Trophoblast cell (in vitro differentiated cells and primary cell): ENCODE measurements around the gene ITPRIPL2.

ENCODE experiments used
- DNase-seq, 2 donors: peaks; one replicate each; pipeline ENCODE4 v3.0.0-alpha.2; 2016
- H2AFZ ChIP-seq: 2 replicates; pipeline ENCODE4 v1.6.1; 2013; ENCODE audit warnings: low read length, moderate library complexity, mild to moderate bottlenecking; ENCODE audit not compliant: insufficient read depth, poor library complexity
- H2AK5ac ChIP-seq: 2 replicates; pipeline ENCODE4 v1.6.1; 2013; ENCODE audit warnings: mild to moderate bottlenecking, low read length
- H2BK120ac ChIP-seq: 2 replicates; pipeline ENCODE4 v1.6.1; 2013; ENCODE audit warnings: low read length, mild to moderate bottlenecking, moderate library complexity; ENCODE audit not compliant: insufficient read depth, poor library complexity
- H2BK12ac ChIP-seq: 2 replicates; pipeline ENCODE4 v1.6.1; 2013; ENCODE audit warnings: mild to moderate bottlenecking, low read length, moderate library complexity
- H2BK5ac ChIP-seq: 2 replicates; pipeline ENCODE4 v1.6.1; 2013; ENCODE audit warnings: low read length, low read depth, moderate library complexity, mild to moderate bottlenecking; ENCODE audit not compliant: poor library complexity
- H3K14ac ChIP-seq: 2 replicates; pipeline ENCODE4 v1.6.1; 2013; ENCODE audit warnings: mild to moderate bottlenecking, low read length
- H3K18ac ChIP-seq: 2 replicates; pipeline ENCODE4 v1.6.1; 2013; ENCODE audit warnings: mild to moderate bottlenecking, low read length
- H3K23ac ChIP-seq: 2 replicates; pipeline ENCODE4 v1.6.1; 2013; ENCODE audit warnings: low read length
- H3K27ac ChIP-seq: 2 replicates; pipeline ENCODE4 v1.5.1; 2013; ENCODE audit warnings: low read depth, mild to moderate bottlenecking, inconsistent platforms, low read length, moderate library complexity
- H3K27me3 ChIP-seq: 2 replicates; pipeline ENCODE4 v1.6.1; 2013; ENCODE audit warnings: inconsistent platforms, mild to moderate bottlenecking, low read length, moderate library complexity; ENCODE audit not compliant: insufficient read depth
- H3K36me3 ChIP-seq, 2 experiments: 1 replicate in 1 of 2; 2 replicates in 1 of 2; pipeline ENCODE4 v1.6.1; 2013; ENCODE audit warnings: low read length in 2 of 2, mild to moderate bottlenecking in 2 of 2, moderate library complexity in 1 of 2; ENCODE audit not compliant: insufficient read depth in 2 of 2, control insufficient read depth in 1 of 2
- H3K4ac ChIP-seq: 2 replicates; pipeline ENCODE4 v1.6.1; 2013; ENCODE audit warnings: low read depth, mild to moderate bottlenecking, low read length, moderate library complexity
- H3K4me1 ChIP-seq, 2 experiments: 1 replicate in 1 of 2; 2 replicates in 1 of 2; pipeline ENCODE4 v1.6.1; 2013; ENCODE audit warnings: low read length in 2 of 2, mild to moderate bottlenecking in 2 of 2, moderate library complexity in 1 of 2; ENCODE audit not compliant: insufficient read depth in 2 of 2, control insufficient read depth in 1 of 2
- H3K4me2 ChIP-seq: 2 replicates; pipeline ENCODE4 v1.6.1; 2013; ENCODE audit warnings: inconsistent platforms, mild to moderate bottlenecking, low read length, moderate library complexity
- H3K4me3 ChIP-seq: 2 replicates; pipeline ENCODE4 v1.5.1; 2013; ENCODE audit warnings: mild to moderate bottlenecking, low read depth, low read length, inconsistent platforms
- H3K79me1 ChIP-seq: one replicate; pipeline ENCODE4 v1.6.1; 2013; ENCODE audit warnings: low read length
- H3K79me2 ChIP-seq: 2 replicates; pipeline ENCODE4 v1.6.1; 2013; ENCODE audit warnings: low read length, mild to moderate bottlenecking; ENCODE audit not compliant: control insufficient read depth, insufficient read depth, poor library complexity
- H3K9ac ChIP-seq: 2 replicates; pipeline ENCODE4 v1.6.1; 2013; ENCODE audit warnings: mild to moderate bottlenecking, low read length
- H3K9me3 ChIP-seq: 2 replicates; pipeline ENCODE4 v1.6.1; 2013; ENCODE audit warnings: low read depth, mild to moderate bottlenecking, control low read depth, inconsistent platforms, low read length; ENCODE audit not compliant: insufficient read depth
- H4K12ac ChIP-seq: 2 replicates; pipeline ENCODE4 v1.6.1; 2013; ENCODE audit warnings: low read depth, mild to moderate bottlenecking, low read length, moderate library complexity
- H4K8ac ChIP-seq: 2 replicates; pipeline ENCODE4 v1.6.1; 2013; ENCODE audit warnings: low read depth, mild to moderate bottlenecking, low read length, moderate library complexity
- H4K91ac ChIP-seq: one replicate; pipeline ENCODE4 v1.6.1; 2013; ENCODE audit warnings: low read depth, mild to moderate bottlenecking, low read length, moderate library complexity
- WGBS: extraction: QIAGEN DNeasy Blood & Tissue Kit; methylation state at CpG from one replicate; pipeline ENCODE4 v1.1.7; 2013; ENCODE audit warnings: missing lambda C conversion rate; ENCODE audit not compliant: insufficient read length, insufficient coverage; ENCODE audit errors: extremely low coverage; 5-methylcytosine and 5-hydroxymethylcytosine counted together

The ITPRIPL2 gene

DNA sequence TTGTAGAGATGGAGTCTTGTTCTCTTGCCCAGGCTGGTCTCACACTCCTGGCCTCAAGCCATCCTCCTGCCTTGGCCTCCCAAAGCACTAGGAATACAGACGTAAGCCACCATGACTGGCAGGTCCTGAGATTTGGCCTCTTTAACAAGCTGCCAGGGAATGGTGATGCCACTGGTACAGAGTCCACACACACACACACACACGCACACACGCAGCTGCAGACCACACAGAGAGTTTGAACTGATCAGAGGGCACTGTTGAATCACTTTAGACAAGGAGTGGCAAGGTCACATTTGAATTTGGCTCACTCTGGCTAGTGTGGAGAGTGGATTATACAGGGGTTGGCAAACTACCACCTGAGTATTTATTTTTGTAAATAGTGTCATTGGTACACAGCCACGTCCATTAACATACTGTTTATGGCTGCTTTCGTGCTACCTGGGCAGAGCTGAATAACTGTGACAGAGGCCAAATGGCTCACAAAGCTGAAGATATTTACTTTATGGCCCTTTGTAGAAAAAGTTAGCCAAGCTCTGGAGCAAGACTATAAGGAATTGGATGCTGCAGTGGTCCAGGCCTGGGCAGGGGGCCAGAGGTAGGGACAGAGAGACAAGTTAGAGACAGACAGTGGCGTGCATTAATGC is 9.9 kb downstream of the ITPRIPL2 start:
- Histone ChIP-seq H3K9ac (no peak overlapping the region), H3K9me3 (no peaks in the 10 kb centered on the region), H4K12ac (no peak overlapping the region), H2AK5ac (no peak overlapping the region), H2AFZ (no peak overlapping the region), H2BK5ac (no peak overlapping the region), H3K18ac (no peak overlapping the region), H3K79me2 (no peaks in the 10 kb centered on the region), H3K79me1 (peaks cover 4% of the 10 kb centered on the region), H3K4ac (no peak overlapping the region), H3K27ac (no peak overlapping the region), H3K27me3 (no peaks in the 10 kb centered on the region), H3K4me1 (peaks cover 0 to 13% of the 10 kb centered on the region in 2 experiments), H4K8ac (no peak overlapping the region), H3K4me3 (no peak overlapping the region), H3K14ac (no peak overlapping the region), H3K4me2 (no peak overlapping the region), H2BK120ac (no peak overlapping the region), H3K36me3 (peaks cover 5% of the 10 kb centered on the region in 2 experiments), H2BK12ac (no peak overlapping the region), H3K23ac (no peak overlapping the region), H4K91ac (no peak overlapping the region)
- WGBS = no CpG with 5 or more reads among the region's 6 CpGs
- DNase-seq = no peak

DNA sequence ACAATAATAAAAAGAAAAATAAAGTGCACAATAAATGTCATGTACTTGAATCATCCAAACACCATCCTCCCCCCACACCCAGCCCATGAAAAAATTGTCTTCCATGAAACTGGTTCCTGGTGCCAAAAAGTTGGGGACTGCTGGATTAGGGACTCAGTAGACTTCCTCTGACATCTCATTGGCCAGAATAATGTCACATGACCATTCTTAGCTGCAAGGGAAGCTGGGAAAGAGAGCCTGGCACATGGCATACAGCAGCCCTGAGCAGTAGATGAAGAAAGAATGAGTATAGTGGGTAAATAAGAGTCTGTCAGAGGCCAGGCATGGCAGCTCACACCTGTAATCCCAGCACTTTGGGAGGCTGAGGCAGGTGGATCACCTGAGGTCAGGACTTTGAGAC is 12.5 kb downstream of the ITPRIPL2 start:
- Histone ChIP-seq H3K79me2 (no peaks in the 10 kb centered on the region), H4K8ac (no peak overlapping the region), H2BK5ac (no peak overlapping the region), H3K23ac (no peak overlapping the region), H3K79me1 (no peaks in the 10 kb centered on the region), H2AK5ac (no peak overlapping the region), H3K27ac (no peak overlapping the region), H3K18ac (no peak overlapping the region), H3K4ac (no peak overlapping the region), H2BK120ac (no peak overlapping the region), H3K4me1 (peaks cover 7 to 12% of the 10 kb centered on the region in 2 experiments), H3K9me3 (no peaks in the 10 kb centered on the region), H3K36me3 (no peaks in the 10 kb centered on the region), H2AFZ (no peak overlapping the region), H3K9ac (no peak overlapping the region), H3K4me3 (no peak overlapping the region), H4K91ac (no peak overlapping the region), H3K4me2 (no peak overlapping the region), H3K14ac (no peak overlapping the region), H4K12ac (no peak overlapping the region), H3K27me3 (no peaks in the 10 kb centered on the region), H2BK12ac (no peak overlapping the region)
- DNase-seq = no peak

DNA sequence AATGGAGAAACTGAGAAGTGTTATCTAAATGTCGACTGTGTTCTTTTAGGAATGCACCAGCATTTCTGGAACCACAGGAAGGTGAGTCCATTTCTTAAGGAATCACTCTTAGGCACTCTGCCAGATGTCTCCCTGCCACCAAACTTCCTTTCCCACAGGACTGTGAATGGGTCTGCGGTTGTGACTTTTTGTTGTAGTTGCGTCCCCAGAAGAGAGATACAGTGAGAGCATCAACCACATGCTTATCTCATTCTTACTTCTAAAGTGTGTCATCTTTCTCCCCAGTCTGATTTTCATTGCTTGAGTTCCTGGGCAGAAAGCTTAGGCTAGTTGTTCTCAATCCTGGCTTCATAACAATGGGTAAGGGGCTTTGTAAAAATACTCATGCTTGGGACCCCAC is 13.4 kb downstream of the ITPRIPL2 start:
- no peak overlapping the region for H2BK5ac ChIP-seq
- no peak overlapping the region for H4K91ac ChIP-seq
- H3K9me3 ChIP-seq = no peaks in the 10 kb centered on the region
- no peak overlapping the region for H3K4me3 ChIP-seq
- no peak overlapping the region for H3K27ac ChIP-seq
- H3K4me2 ChIP-seq = no peak overlapping the region
- H3K79me1 ChIP-seq = no peaks in the 10 kb centered on the region
- no peak overlapping the region for H4K12ac ChIP-seq
- no peaks in the 10 kb centered on the region for H3K27me3 ChIP-seq
- H2AK5ac ChIP-seq = no peak overlapping the region
- H3K23ac ChIP-seq = no peak overlapping the region
- DNase-seq = no peak
- no peak overlapping the region for H3K4ac ChIP-seq
- H3K9ac ChIP-seq = no peak overlapping the region
- peaks cover 7 to 8% of the 10 kb centered on the region in 2 experiments for H3K4me1 ChIP-seq
- H3K14ac ChIP-seq = no peak overlapping the region
- H4K8ac ChIP-seq = no peak overlapping the region
- no peak overlapping the region for H3K18ac ChIP-seq
- no peaks in the 10 kb centered on the region for H3K36me3 ChIP-seq
- no peak overlapping the region for H2BK120ac ChIP-seq
- WGBS = no CpG with 5 or more reads among the region's 3 CpGs
- no peaks in the 10 kb centered on the region for H3K79me2 ChIP-seq
- H2AFZ ChIP-seq = no peak overlapping the region
- no peak overlapping the region for H2BK12ac ChIP-seq

DNA sequence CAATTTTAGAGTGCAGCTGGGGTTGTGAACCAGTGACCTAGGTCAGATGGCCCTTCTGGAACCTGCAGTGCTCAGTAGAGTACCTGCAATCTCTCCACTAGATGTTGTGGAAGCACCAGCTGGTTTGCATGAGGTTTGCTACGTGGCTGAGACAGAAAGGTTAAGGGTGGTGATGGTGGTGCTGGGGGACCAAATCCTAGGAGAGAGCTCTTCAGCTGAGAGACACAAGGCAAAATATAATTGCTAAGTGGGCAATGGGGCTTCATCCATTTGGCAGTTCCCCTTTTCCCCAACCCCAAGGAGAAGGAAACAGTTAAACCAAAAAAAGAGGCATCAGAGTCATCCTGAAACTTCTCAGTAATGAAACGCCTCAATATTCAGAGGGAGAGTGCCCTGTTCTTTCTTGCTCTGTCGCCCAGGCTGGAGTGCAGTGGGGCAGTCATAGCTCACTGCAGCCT is 13.9 kb downstream of the ITPRIPL2 start:
- Histone ChIP-seq H4K91ac (no peak overlapping the region), H2AFZ (no peak overlapping the region), H2BK120ac (no peak overlapping the region), H3K23ac (no peak overlapping the region), H3K4me2 (no peak overlapping the region), H3K9me3 (no peaks in the 10 kb centered on the region), H3K14ac (no peak overlapping the region), H4K12ac (no peak overlapping the region), H3K27ac (no peak overlapping the region), H3K27me3 (no peaks in the 10 kb centered on the region), H3K9ac (no peak overlapping the region), H3K79me2 (no peaks in the 10 kb centered on the region), H4K8ac (no peak overlapping the region), H2AK5ac (no peak overlapping the region), H2BK12ac (no peak overlapping the region), H3K18ac (no peak overlapping the region), H3K4me3 (no peak overlapping the region), H3K36me3 (no peaks in the 10 kb centered on the region), H3K4me1 (peaks cover 7 to 8% of the 10 kb centered on the region in 2 experiments), H3K79me1 (no peaks in the 10 kb centered on the region), H2BK5ac (no peak overlapping the region), H3K4ac (no peak overlapping the region)
- WGBS = no CpG with 5 or more reads among the region's 3 CpGs
- DNase-seq = no peak
